K562 (cell line): ENCODE results near the gene TRPM2. TPM values are rescaled to one million over a fixed set of nuclear protein-coding genes. Genes with fewer than 3 reads are reported as not detected.

Source experiments
- ATAC-seq: fragments of 200-7000 bp; cut with Tn5 transposase; 3 replicates; pipeline ENCODE4 v1.9.1; 2020; ENCODE audit warnings: moderate library complexity
- BruUV-seq: library from RNA; stranded (reverse); fragments of 400-500 nt; replicated peaks from 2 replicates; lab custom pipeline; 2021; lab: Mats Ljungman, UMichigan
- CTCF ChIA-PET: fragments of 300-600 bp; formaldehyde crosslinking; extraction: SDS; loops from one replicate; lab custom pipeline; 2021; ENCODE audit warnings: low intra/inter-chr PET ratio; lab: Yijun Ruan, JAX
- POLR2A ChIA-PET: fragments of 300-600, 350-650 bp; sonication (Branson Sonifier 250); formaldehyde crosslinking; extraction: SDS; loops from one replicate; lab custom pipeline; 2021; ENCODE audit warnings: antibody characterized with exemption, inconsistent platforms; lab: Yijun Ruan, JAX
- DNase-seq, 4 experiments: peaks; one replicate each; pipeline versions ENCODE4 v3.0.0 to v3.0.0-alpha.2; 2011 to 2018; ENCODE audit warnings: low spot score in 3 of 4, mixed read lengths in 3 of 4; ENCODE audit errors: extremely low read depth in 1 of 4
- FAIRE-seq: peaks from 2 replicates; lab custom pipeline; 2011; peaks lifted over from hg19 to GRCh38; lab: Jason Lieb, UNC
- H2AFZ ChIP-seq: 2 replicates; pipeline ENCODE4 v1.6.0; 2011; ENCODE audit warnings: low read depth, low read length, control low read depth, inconsistent platforms
- H3K27ac ChIP-seq: fragments of 200-600 bp; 3 replicates; pipeline ENCODE4 v1.8.0; 2011; ENCODE audit warnings: low read depth, mild to moderate bottlenecking, control low read depth, inconsistent platforms, low read length, moderate library complexity, mixed read lengths; ENCODE audit errors: extremely low read depth
- H3K27me3 ChIP-seq, 2 experiments: fragments of 300-600 bp in 1 of 2; 2 replicates in 1 of 2; 3 replicates in 1 of 2; pipeline versions ENCODE4 v1.6.0 to v1.8.0; 2011; ENCODE audit warnings: inconsistent platforms in 2 of 2, low read length in 2 of 2, mild to moderate bottlenecking in 1 of 2, mixed read lengths in 1 of 2, moderate library complexity in 1 of 2; ENCODE audit not compliant: control insufficient read depth in 2 of 2, insufficient read depth in 2 of 2
- H3K36me3 ChIP-seq: fragments of 300-600 bp; 3 replicates; pipeline ENCODE4 v1.8.0; 2011; ENCODE audit warnings: mild to moderate bottlenecking, low read length, inconsistent platforms; ENCODE audit not compliant: control insufficient read depth, insufficient read depth
- H3K4me1 ChIP-seq, 2 experiments: fragments of 200-600 bp in 1 of 2; replicated peaks in 1 of 2; 2 replicates in 1 of 2; 3 replicates in 1 of 2; pipeline versions ENCODE4 v1.5.1 to v1.8.0; 2011; ENCODE audit warnings: inconsistent platforms in 2 of 2, low read length in 2 of 2, mild to moderate bottlenecking in 1 of 2, mixed read lengths in 1 of 2, moderate library complexity in 1 of 2; ENCODE audit not compliant: control insufficient read depth in 2 of 2, insufficient read depth in 2 of 2
- H3K4me2 ChIP-seq: 2 replicates; pipeline ENCODE4 v1.6.1; 2011; ENCODE audit warnings: low read length, control low read depth, inconsistent platforms, mixed read lengths; ENCODE audit not compliant: insufficient read depth
- H3K4me3 ChIP-seq: fragments of 200-600 bp; sonication (generic), shearing (Covaris generic); 2 replicates; pipeline ENCODE4 v1.5.1; 2016; ENCODE audit warnings: control low read depth, inconsistent platforms
- H3K79me2 ChIP-seq: fragments of 200-600 bp; 3 replicates; pipeline ENCODE4 v1.8.0; 2011; ENCODE audit warnings: low read length, inconsistent platforms; ENCODE audit not compliant: control insufficient read depth, insufficient read depth
- H3K9ac ChIP-seq, 2 experiments: 2 replicates each; pipeline versions ENCODE4 v1.6.0 to v1.6.1; 2011; ENCODE audit warnings: low read depth in 2 of 2, low read length in 2 of 2, control low read depth in 1 of 2, inconsistent platforms in 1 of 2, mild to moderate bottlenecking in 1 of 2, mixed read lengths in 1 of 2; ENCODE audit not compliant: insufficient read depth in 1 of 2
- H3K9me1 ChIP-seq: one replicate; pipeline ENCODE4 v1.6.0; 2011; ENCODE audit warnings: inconsistent platforms, mild to moderate bottlenecking, low read length, moderate library complexity; ENCODE audit not compliant: control insufficient read depth, insufficient read depth
- H3K9me3 ChIP-seq: replicated peaks from 2 replicates; pipeline ENCODE4 v1.5.1; 2011; ENCODE audit warnings: low read depth, low read length, inconsistent platforms; ENCODE audit not compliant: control insufficient read depth, insufficient read depth
- H4K20me1 ChIP-seq: replicated peaks from 2 replicates; pipeline ENCODE4 v1.6.1; 2011; ENCODE audit warnings: low read length, inconsistent platforms, mixed read lengths; ENCODE audit not compliant: control insufficient read depth, insufficient read depth
- ASH1L ChIP-seq: fragments of 450-650 bp; IDR thresholded peaks from 2 replicates; pipeline ENCODE4 v1.6.1; 2018; ENCODE audit warnings: borderline replicate concordance, mild to moderate bottlenecking, low read depth; ENCODE audit not compliant: partially characterized antibody
- BCL6 ChIP-seq: fragments of 250-450 bp; sonication (Bioruptor Pico); IDR thresholded peaks from 2 replicates; pipeline ENCODE4 v1.4.0; 2020
- KLF16 ChIP-seq: IDR thresholded peaks from 2 replicates; pipeline ENCODE4 v1.6.1; 2016; ENCODE audit warnings: antibody characterized with exemption
- MCM3 ChIP-seq: fragments of 450-650 bp; IDR thresholded peaks from 2 replicates; pipeline ENCODE4 v1.6.1; 2016
- MEF2A ChIP-seq: IDR thresholded peaks from 2 replicates; pipeline ENCODE4 v1.6.1; 2011; ENCODE audit warnings: low read depth, mild to moderate bottlenecking, low read length, moderate library complexity; ENCODE audit not compliant: control insufficient read depth
- TARDBP ChIP-seq: fragments of 450-650 bp; IDR thresholded peaks from 2 replicates; pipeline ENCODE4 v1.6.1; 2016
- ZNF668 ChIP-seq: fragments of 250-450 bp; sonication (Bioruptor Pico); IDR thresholded peaks from 2 replicates; pipeline ENCODE4 v1.8.0; 2022; ENCODE audit warnings: mild to moderate bottlenecking, inconsistent platforms
- WGBS: fragments of 100-300 bp; shearing (Covaris generic); methylation state at CpG from one replicate; pipeline ENCODE4 v1.1.6; 2016; ENCODE audit warnings: low coverage, mixed read lengths; ENCODE audit not compliant: insufficient coverage; ENCODE audit errors: missing lambda C conversion rate; 5-methylcytosine and 5-hydroxymethylcytosine counted together
- in situ Hi-C: fragments of 300-500 bp; cut with MboI; formaldehyde crosslinking; loops from 4 replicates; pipeline ENCODE4 v1.15.0; 2018; ENCODE audit warnings: inconsistent platforms, mixed read lengths
- intact Hi-C: fragments of 100-400 bp; cut with micrococcal nuclease; formaldehyde crosslinking; loops from 2 replicates; pipeline ENCODE4 v1.14.2; 2022
- polyA plus RNA-seq, 8 experiments: library from polyadenylated mRNA; depleted of rRNA in 4 of 8; stranded (reverse) in 5 of 8; unstranded in 3 of 8; fragments of >200 nt; fragmentation: Nextera tagmentation in 2 of 8; fragmentation: Illumina TruSeq in 1 of 8; extraction: Ambion mirVana in 2 of 8; extraction: Trizol in 1 of 8; gene quantifications; 2 replicates each; pipeline versions ENCODE4 v1.2.1 to v1.2.3, GENCODE V29; 2011 to 2014; ENCODE audit warnings: inconsistent platforms in 1 of 8, missing spikeins in 1 of 8
- total RNA-seq, 7 experiments: library from RNA; depleted of rRNA in 6 of 7; stranded (reverse); fragments of >200 nt in 6 of 7; fragmentation: Illumina TruSeq in 2 of 7; extraction: Trizol in 2 of 7; gene quantifications; 2 replicates each; pipeline versions ENCODE4 v1.2.1 to v1.2.3, GENCODE V29; 2011 to 2021; ENCODE audit warnings: low replicate concordance in 1 of 7
- TF ChIP-seq, protein P1 (sequence below): sonication (generic); formaldehyde crosslinking; IDR thresholded peaks from 2 replicates; pipeline ENCODE4 v1.9.0; 2022; ENCODE audit warnings: mild to moderate bottlenecking, missing genetic modification reagents
- TF ChIP-seq, protein P2 (sequence below): sonication (generic); formaldehyde crosslinking; IDR thresholded peaks from 2 replicates; pipeline ENCODE4 v1.8.1; 2023; ENCODE audit warnings: mild to moderate bottlenecking, missing genetic modification reagents
- TF ChIP-seq, protein P3 (sequence below), 2 experiments: IDR thresholded peaks; 2 replicates each; pipeline ENCODE4 v1.6.1; 2012; ENCODE audit warnings: improper control_type of control experiment in 2 of 2, low read depth in 2 of 2, low read length in 2 of 2, borderline replicate concordance in 1 of 2
- TF ChIP-seq, protein P4 (sequence below): sonication (generic); formaldehyde crosslinking; IDR thresholded peaks from 2 replicates; pipeline ENCODE4 v1.8.0; 2022; ENCODE audit warnings: mild to moderate bottlenecking, missing genetic modification reagents

The TRPM2 gene
- total and polyA plus RNA-seq, 9 of the 15 experiments (the other 6 are each of a cell fraction or from before 2014, with no cell fraction given), result 0.33 to 2.1 (median 0.98) TPM; not detected in 2

DNA sequence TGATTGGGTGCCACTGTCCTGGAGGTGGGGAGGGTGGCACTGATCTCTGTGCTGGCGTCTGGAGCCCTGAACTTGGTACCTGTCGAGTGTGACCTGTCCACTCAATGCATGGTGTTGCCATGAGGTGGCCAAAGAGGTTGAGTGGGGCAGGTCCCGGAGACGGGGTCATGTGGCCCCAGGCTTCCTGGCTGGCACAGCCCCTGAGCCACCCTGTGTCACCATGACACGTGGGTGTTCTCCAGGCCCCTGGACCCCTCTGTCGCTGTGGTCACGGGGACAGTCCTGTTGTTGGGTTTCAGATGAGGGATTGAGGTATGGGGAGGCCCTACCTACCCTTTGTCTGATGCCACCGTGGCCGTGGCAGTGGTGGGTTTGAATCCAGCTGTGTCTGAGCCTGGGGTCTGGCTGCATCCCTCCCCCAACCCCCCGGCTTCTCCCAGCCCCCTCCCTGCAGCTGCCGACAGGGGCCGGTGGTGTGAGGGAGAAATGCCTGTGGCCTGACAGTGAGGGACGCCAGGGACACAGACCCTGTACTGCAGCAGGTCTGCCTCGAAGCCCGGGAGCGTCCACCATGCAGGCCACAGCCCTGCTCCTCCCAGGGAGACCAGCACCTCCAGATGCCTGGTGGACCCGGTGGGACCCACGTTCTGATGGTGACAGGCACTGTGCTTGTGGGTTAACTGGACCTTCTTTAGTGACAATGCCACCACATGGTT is 12.0 kb downstream of the TRPM2 start:
- FAIRE-seq (no peak), DNase-seq (no peak), ATAC-seq (no peak)
- no peaks in the 10 kb centered on the region for H3K79me2 ChIP-seq
- no peaks in the 10 kb centered on the region for H3K36me3 ChIP-seq
- in situ Hi-C loops (no loop called here), intact Hi-C loops (no loop called here)
- H4K20me1 ChIP-seq, result no peaks in the 10 kb centered on the region; the same call in 1 of the 2 replicates
- BruUV-seq, result no TSS peak
- ChIA-PET CTCF (no interaction called here), POLR2A (no interaction called here)
- H3K4me3 ChIP-seq, result no peak overlapping the region
- TF ChIP-seq, protein P1, sequence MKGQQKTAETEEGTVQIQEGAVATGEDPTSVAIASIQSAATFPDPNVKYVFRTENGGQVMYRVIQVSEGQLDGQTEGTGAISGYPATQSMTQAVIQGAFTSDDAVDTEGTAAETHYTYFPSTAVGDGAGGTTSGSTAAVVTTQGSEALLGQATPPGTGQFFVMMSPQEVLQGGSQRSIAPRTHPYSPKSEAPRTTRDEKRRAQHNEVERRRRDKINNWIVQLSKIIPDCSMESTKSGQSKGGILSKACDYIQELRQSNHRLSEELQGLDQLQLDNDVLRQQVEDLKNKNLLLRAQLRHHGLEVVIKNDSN, result no peak
- TF ChIP-seq, protein P2, sequence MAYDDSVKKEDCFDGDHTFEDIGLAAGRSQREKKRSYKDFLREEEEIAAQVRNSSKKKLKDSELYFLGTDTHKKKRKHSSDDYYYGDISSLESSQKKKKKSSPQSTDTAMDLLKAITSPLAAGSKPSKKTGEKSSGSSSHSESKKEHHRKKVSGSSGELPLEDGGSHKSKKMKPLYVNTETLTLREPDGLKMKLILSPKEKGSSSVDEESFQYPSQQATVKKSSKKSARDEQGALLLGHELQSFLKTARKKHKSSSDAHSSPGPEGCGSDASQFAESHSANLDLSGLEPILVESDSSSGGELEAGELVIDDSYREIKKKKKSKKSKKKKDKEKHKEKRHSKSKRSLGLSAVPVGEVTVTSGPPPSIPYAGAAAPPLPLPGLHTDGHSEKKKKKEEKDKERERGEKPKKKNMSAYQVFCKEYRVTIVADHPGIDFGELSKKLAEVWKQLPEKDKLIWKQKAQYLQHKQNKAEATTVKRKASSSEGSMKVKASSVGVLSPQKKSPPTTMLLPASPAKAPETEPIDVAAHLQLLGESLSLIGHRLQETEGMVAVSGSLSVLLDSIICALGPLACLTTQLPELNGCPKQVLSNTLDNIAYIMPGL, result no peak
- TF ChIP-seq ASH1L (no peak), BCL6 (CRISPR knock-in tag) (no peak), KLF16 (no peak), TARDBP (no peak), MEF2A (no peak), ZNF668 (CRISPR knock-in tag) (no peak), MCM3 (no peak)
- TF ChIP-seq, protein P3, sequence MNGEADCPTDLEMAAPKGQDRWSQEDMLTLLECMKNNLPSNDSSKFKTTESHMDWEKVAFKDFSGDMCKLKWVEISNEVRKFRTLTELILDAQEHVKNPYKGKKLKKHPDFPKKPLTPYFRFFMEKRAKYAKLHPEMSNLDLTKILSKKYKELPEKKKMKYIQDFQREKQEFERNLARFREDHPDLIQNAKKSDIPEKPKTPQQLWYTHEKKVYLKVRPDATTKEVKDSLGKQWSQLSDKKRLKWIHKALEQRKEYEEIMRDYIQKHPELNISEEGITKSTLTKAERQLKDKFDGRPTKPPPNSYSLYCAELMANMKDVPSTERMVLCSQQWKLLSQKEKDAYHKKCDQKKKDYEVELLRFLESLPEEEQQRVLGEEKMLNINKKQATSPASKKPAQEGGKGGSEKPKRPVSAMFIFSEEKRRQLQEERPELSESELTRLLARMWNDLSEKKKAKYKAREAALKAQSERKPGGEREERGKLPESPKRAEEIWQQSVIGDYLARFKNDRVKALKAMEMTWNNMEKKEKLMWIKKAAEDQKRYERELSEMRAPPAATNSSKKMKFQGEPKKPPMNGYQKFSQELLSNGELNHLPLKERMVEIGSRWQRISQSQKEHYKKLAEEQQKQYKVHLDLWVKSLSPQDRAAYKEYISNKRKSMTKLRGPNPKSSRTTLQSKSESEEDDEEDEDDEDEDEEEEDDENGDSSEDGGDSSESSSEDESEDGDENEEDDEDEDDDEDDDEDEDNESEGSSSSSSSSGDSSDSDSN (IDR thresholded peaks at IDR 0.05; ENCODE audit: borderline replicate concordance in 1 of 2, low read depth in 2 of 2, low read length in 2 of 2), result no peak
- TF ChIP-seq, protein P4, sequence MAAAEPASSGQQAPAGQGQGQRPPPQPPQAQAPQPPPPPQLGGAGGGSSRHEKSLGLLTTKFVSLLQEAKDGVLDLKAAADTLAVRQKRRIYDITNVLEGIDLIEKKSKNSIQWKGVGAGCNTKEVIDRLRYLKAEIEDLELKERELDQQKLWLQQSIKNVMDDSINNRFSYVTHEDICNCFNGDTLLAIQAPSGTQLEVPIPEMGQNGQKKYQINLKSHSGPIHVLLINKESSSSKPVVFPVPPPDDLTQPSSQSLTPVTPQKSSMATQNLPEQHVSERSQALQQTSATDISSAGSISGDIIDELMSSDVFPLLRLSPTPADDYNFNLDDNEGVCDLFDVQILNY (CRISPR knock-in tag), result no peak
- no peaks in the 10 kb centered on the region for H3K9me1 ChIP-seq
- peaks cover 0 to 30% of the 10 kb centered on the region in 2 experiments; a peak in 3 of 5 replicates for H3K4me1 ChIP-seq
- no peak overlapping the region for H3K9ac ChIP-seq
- H3K4me2 ChIP-seq, result no peak overlapping the region
- H3K9me3 ChIP-seq, result 0 out of 2 replicates have a peak, but pooled peaks cover 1% of the 10 kb centered on the region
- no peak overlapping the region for H2AFZ ChIP-seq
- no peak overlapping the region for H3K27ac ChIP-seq
- H3K27me3 ChIP-seq, result peaks cover 24 to 69% of the 10 kb centered on the region in 2 experiments; a peak in 4 of 5 replicates
- 4% methylated on average over 16 of the region's 18 CpGs for WGBS
